PFSK-1 (cell line): ENCODE data around the gene RTL5.

Experiments
- FOXP2 ChIP-seq: optimal IDR thresholded peaks from 2 replicates; pipeline ENCODE3; 2011; ENCODE audit warnings: borderline replicate concordance, control low read depth, inconsistent platforms; ENCODE audit not compliant: insufficient read depth; ENCODE audit errors: extremely low read length, extremely low read depth
- POLR2AphosphoS5 ChIP-seq: IDR thresholded peaks from 2 replicates; pipeline ENCODE4 v1.6.1; 2012; ENCODE audit warnings: low read depth, mild to moderate bottlenecking, control low read depth, low read length, moderate library complexity
- REST ChIP-seq, 2 experiments: IDR thresholded peaks; 2 replicates each; pipeline versions ENCODE4 v1.6.1 to v1.8.0; 2011 to 2012; ENCODE audit warnings: low read depth in 2 of 2, low read length in 2 of 2, control low read depth in 1 of 2, inconsistent platforms in 1 of 2, mild to moderate bottlenecking in 1 of 2, moderate library complexity in 1 of 2; ENCODE audit not compliant: insufficient read depth in 1 of 2
- SIN3A ChIP-seq: IDR thresholded peaks from 2 replicates; pipeline ENCODE4 v1.6.1; 2012; ENCODE audit warnings: mild to moderate bottlenecking, low read length, moderate library complexity, borderline replicate concordance; ENCODE audit not compliant: insufficient read depth
- TAF1 ChIP-seq: IDR thresholded peaks from 2 replicates; pipeline ENCODE4 v1.6.1; 2012; ENCODE audit warnings: low read length, control low read depth, borderline replicate concordance; ENCODE audit not compliant: insufficient read depth

Gene RTL5

GRCh38 chrX:72120837-72121236 is 10.9 kb downstream of the RTL5 start:
- no peak for TF ChIP-seq FOXP2
- TF ChIP-seq SIN3A, result no peak
- TF ChIP-seq POLR2AphosphoS5, result no peak
- no peak for TF ChIP-seq REST (IDR thresholded peaks at IDR 0.05; ENCODE audit: insufficient read depth in 1 of 2, low read depth in 2 of 2, low read length in 2 of 2)
- no peak for TF ChIP-seq TAF1

GRCh38 chrX:72117636-72118210 is 14.0 kb downstream of the RTL5 start:
- TF ChIP-seq TAF1 (no peak), SIN3A (no peak), REST (IDR thresholded peaks at IDR 0.05; ENCODE audit: insufficient read depth in 1 of 2, low read depth in 2 of 2, low read length in 2 of 2) (no peak), POLR2AphosphoS5 (no peak)

- TF ChIP-seq SIN3A, result no peak
- TF ChIP-seq REST (IDR thresholded peaks at IDR 0.05; ENCODE audit: insufficient read depth in 1 of 2, low read depth in 2 of 2, low read length in 2 of 2), result no peak
- no peak for TF ChIP-seq TAF1
- TF ChIP-seq FOXP2, result no peak
- no peak for TF ChIP-seq POLR2AphosphoS5
Measured at GRCh38 chrX:72115380-72115779, 16.3 kb downstream of the RTL5 start.

GRCh38 chrX:72114807-72115206 is 16.9 kb downstream of the RTL5 start:
- TF ChIP-seq REST (IDR thresholded peaks at IDR 0.05; ENCODE audit: insufficient read depth in 1 of 2, low read depth in 2 of 2, low read length in 2 of 2), result no peak
- TF ChIP-seq FOXP2, result no peak
- TF ChIP-seq TAF1, result no peak
- no peak for TF ChIP-seq POLR2AphosphoS5
- no peak for TF ChIP-seq SIN3A

- TF ChIP-seq FOXP2 (no peak), POLR2AphosphoS5 (no peak), SIN3A (no peak), TAF1 (no peak), REST (IDR thresholded peaks at IDR 0.05; ENCODE audit: insufficient read depth in 1 of 2, low read depth in 2 of 2, low read length in 2 of 2) (no peak)
Measured at GRCh38 chrX:72114306-72114705, 17.4 kb downstream of the RTL5 start.
